ENCODE results near the gene FBXW7. TPM values are rescaled to one million over a fixed set of nuclear protein-coding genes. Genes with fewer than 3 reads are reported as not detected.

The FBXW7 gene
- total RNA-seq, 1 experiment from 2014 or later, result 30.9 TPM

- Histone ChIP-seq H3K36me3 (ENCODE audit: insufficient read depth, low read length) (no peaks in the 10 kb centered on the region), H3K9me3 (ENCODE audit: low read length) (no peaks in the 10 kb centered on the region), H3K9me2 (replicated peaks; ENCODE audit: insufficient read depth, low read length) (no peaks in the 10 kb centered on the region), H3K27me3 (ENCODE audit: low read length) (no peaks in the 10 kb centered on the region), H3K4me3 (ENCODE audit: low read length) (no peak overlapping the region), H3K79me2 (ENCODE audit: low read length) (peaks cover 6% of the 10 kb centered on the region), H3K27ac (ENCODE audit: low read length) (no peak overlapping the region), H4K20me1 (ENCODE audit: insufficient read depth, low read depth, low read length) (peaks cover 47% of the 10 kb centered on the region), H3K9ac (ENCODE audit: low read length) (no peak overlapping the region), H3K4me1 (ENCODE audit: low read length) (no peaks in the 10 kb centered on the region), H3K4me2 (ENCODE audit: low read depth, low read length, poor library complexity, severe bottlenecking) (no peak overlapping the region), H2AFZ (ENCODE audit: low read length) (no peak overlapping the region)
- DNase-seq, result no peak
Observed at GRCh38 chr4:152468408-152468807, 67.5 kb downstream of the FBXW7 start.

- Histone ChIP-seq H3K79me2 (ENCODE audit: low read length) (peaks cover 6% of the 10 kb centered on the region; the same call in 1 of the 2 replicates), H3K27ac (ENCODE audit: low read length) (no peak overlapping the region), H3K4me2 (ENCODE audit: low read depth, low read length, poor library complexity, severe bottlenecking) (no peak overlapping the region)
Observed at GRCh38 chr4:152467101-152467500, 68.8 kb downstream of the FBXW7 start.

GRCh38 chr4:152464030-152464823 lies 71.7 kb downstream of the FBXW7 start:
- Histone ChIP-seq H3K4me2 (ENCODE audit: low read depth, low read length, poor library complexity, severe bottlenecking) (no peak overlapping the region), H3K36me3 (ENCODE audit: insufficient read depth, low read length) (no peaks in the 10 kb centered on the region), H4K20me1 (ENCODE audit: insufficient read depth, low read depth, low read length) (peaks cover 71% of the 10 kb centered on the region), H3K4me1 (ENCODE audit: low read length) (no peaks in the 10 kb centered on the region), H3K9me3 (ENCODE audit: low read length) (no peaks in the 10 kb centered on the region), H3K27me3 (ENCODE audit: low read length) (no peaks in the 10 kb centered on the region), H2AFZ (ENCODE audit: low read length) (no peak overlapping the region), H3K79me2 (ENCODE audit: low read length) (peaks cover 6% of the 10 kb centered on the region; the same call in 1 of the 2 replicates), H3K9me2 (replicated peaks; ENCODE audit: insufficient read depth, low read length) (no peaks in the 10 kb centered on the region), H3K27ac (ENCODE audit: low read length) (no peak overlapping the region), H3K4me3 (ENCODE audit: low read length) (no peak overlapping the region), H3K9ac (ENCODE audit: low read length) (no peak overlapping the region)
- no peak for DNase-seq

More at GRCh38 chr4:152467101-152467500, 68.8 kb downstream of the FBXW7 start:
- DNase-seq, result no peak
- Histone ChIP-seq H3K4me1 (ENCODE audit: low read length) (no peaks in the 10 kb centered on the region), H3K4me3 (ENCODE audit: low read length) (no peak overlapping the region), H3K9me2 (replicated peaks; ENCODE audit: insufficient read depth, low read length) (no peaks in the 10 kb centered on the region), H4K20me1 (ENCODE audit: insufficient read depth, low read depth, low read length) (peaks cover 52% of the 10 kb centered on the region), H3K36me3 (ENCODE audit: insufficient read depth, low read length) (no peaks in the 10 kb centered on the region), H3K9ac (ENCODE audit: low read length) (no peak overlapping the region), H2AFZ (ENCODE audit: low read length) (no peak overlapping the region), H3K9me3 (ENCODE audit: low read length) (no peaks in the 10 kb centered on the region), H3K27me3 (ENCODE audit: low read length) (no peaks in the 10 kb centered on the region)

GRCh38 chr4:152463562-152463961 lies 72.3 kb downstream of the FBXW7 start:
- Histone ChIP-seq H3K9me2 (replicated peaks; ENCODE audit: insufficient read depth, low read length) (no peaks in the 10 kb centered on the region), H3K79me2 (ENCODE audit: low read length) (peaks cover 13% of the 10 kb centered on the region), H3K4me2 (ENCODE audit: low read depth, low read length, poor library complexity, severe bottlenecking) (no peak overlapping the region), H2AFZ (ENCODE audit: low read length) (no peak overlapping the region), H3K9ac (ENCODE audit: low read length) (no peak overlapping the region), H3K4me3 (ENCODE audit: low read length) (no peak overlapping the region), H3K27ac (ENCODE audit: low read length) (no peak overlapping the region), H3K9me3 (ENCODE audit: low read length) (no peaks in the 10 kb centered on the region), H3K4me1 (ENCODE audit: low read length) (no peaks in the 10 kb centered on the region), H4K20me1 (ENCODE audit: insufficient read depth, low read depth, low read length) (peaks cover 77% of the 10 kb centered on the region), H3K36me3 (ENCODE audit: insufficient read depth, low read length) (no peaks in the 10 kb centered on the region), H3K27me3 (ENCODE audit: low read length) (no peaks in the 10 kb centered on the region)
- DNase-seq, result no peak

GRCh38 chr4:152462695-152463094 lies 73.2 kb downstream of the FBXW7 start:
- DNase-seq, result no peak
- peaks cover 17% of the 10 kb centered on the region for H3K79me2 ChIP-seq (ENCODE audit: low read length)
- no peak overlapping the region for H3K4me2 ChIP-seq (ENCODE audit: low read depth, low read length, poor library complexity, severe bottlenecking)
- H3K4me3 ChIP-seq (ENCODE audit: low read length), result no peak overlapping the region
- H2AFZ ChIP-seq (ENCODE audit: low read length), result no peak overlapping the region
- no peak overlapping the region for H3K27ac ChIP-seq (ENCODE audit: low read length)
- no peaks in the 10 kb centered on the region for H3K4me1 ChIP-seq (ENCODE audit: low read length)
- no peaks in the 10 kb centered on the region for H3K27me3 ChIP-seq (ENCODE audit: low read length)
- peaks cover 75% of the 10 kb centered on the region for H4K20me1 ChIP-seq (ENCODE audit: insufficient read depth, low read depth, low read length)
- H3K9me3 ChIP-seq (ENCODE audit: low read length), result no peaks in the 10 kb centered on the region
- H3K9ac ChIP-seq (ENCODE audit: low read length), result no peak overlapping the region
- no peaks in the 10 kb centered on the region for H3K36me3 ChIP-seq (ENCODE audit: insufficient read depth, low read length)
- no peaks in the 10 kb centered on the region for H3K9me2 ChIP-seq (replicated peaks; ENCODE audit: insufficient read depth, low read length)

- H3K9me2 ChIP-seq (replicated peaks; ENCODE audit: insufficient read depth, low read length), result no peaks in the 10 kb centered on the region
- no peaks in the 10 kb centered on the region for H3K27me3 ChIP-seq (ENCODE audit: low read length)
- DNase-seq, result no peak
- no peaks in the 10 kb centered on the region for H3K9me3 ChIP-seq (ENCODE audit: low read length)
- H2AFZ ChIP-seq (ENCODE audit: low read length), result no peak overlapping the region
- H3K4me3 ChIP-seq (ENCODE audit: low read length), result no peak overlapping the region
- no peak overlapping the region for H3K9ac ChIP-seq (ENCODE audit: low read length)
- no peak overlapping the region for H3K27ac ChIP-seq (ENCODE audit: low read length)
- peaks cover 14% of the 10 kb centered on the region for H3K79me2 ChIP-seq (ENCODE audit: low read length)
- peaks cover 70% of the 10 kb centered on the region for H4K20me1 ChIP-seq (ENCODE audit: insufficient read depth, low read depth, low read length)
- no peaks in the 10 kb centered on the region for H3K36me3 ChIP-seq (ENCODE audit: insufficient read depth, low read length)
- H3K4me1 ChIP-seq (ENCODE audit: low read length), result no peaks in the 10 kb centered on the region
- no peak overlapping the region for H3K4me2 ChIP-seq (ENCODE audit: low read depth, low read length, poor library complexity, severe bottlenecking)
Observed at GRCh38 chr4:152462047-152462446, 73.8 kb downstream of the FBXW7 start.

GRCh38 chr4:152460488-152460887 lies 75.4 kb downstream of the FBXW7 start:
- Histone ChIP-seq H3K36me3 (ENCODE audit: insufficient read depth, low read length) (no peaks in the 10 kb centered on the region), H3K9me2 (replicated peaks; ENCODE audit: insufficient read depth, low read length) (no peaks in the 10 kb centered on the region), H4K20me1 (ENCODE audit: insufficient read depth, low read depth, low read length) (peaks cover 77% of the 10 kb centered on the region), H3K79me2 (ENCODE audit: low read length) (peaks cover 15% of the 10 kb centered on the region), H3K4me1 (ENCODE audit: low read length) (peaks cover 3% of the 10 kb centered on the region; the same call in 1 of the 2 replicates), H3K27ac (ENCODE audit: low read length) (no peak overlapping the region), H3K9me3 (ENCODE audit: low read length) (no peaks in the 10 kb centered on the region), H2AFZ (ENCODE audit: low read length) (no peak overlapping the region), H3K27me3 (ENCODE audit: low read length) (no peaks in the 10 kb centered on the region; the same call in 1 of the 2 replicates), H3K9ac (ENCODE audit: low read length) (no peak overlapping the region), H3K4me2 (ENCODE audit: low read depth, low read length, poor library complexity, severe bottlenecking) (no peak overlapping the region), H3K4me3 (ENCODE audit: low read length) (no peak overlapping the region)
- peak; percentile 54 for DNase-seq

GRCh38 chr4:152459326-152459725 lies 76.6 kb downstream of the FBXW7 start:
- H3K9me2 ChIP-seq (replicated peaks; ENCODE audit: insufficient read depth, low read length), result no peaks in the 10 kb centered on the region

More at GRCh38 chr4:152459326-152459725, 76.6 kb downstream of the FBXW7 start:
- Histone ChIP-seq H3K36me3 (ENCODE audit: insufficient read depth, low read length) (no peaks in the 10 kb centered on the region), H3K27ac (ENCODE audit: low read length) (no peak overlapping the region), H3K4me2 (ENCODE audit: low read depth, low read length, poor library complexity, severe bottlenecking) (no peak overlapping the region), H3K27me3 (ENCODE audit: low read length) (no peaks in the 10 kb centered on the region; the same call in 1 of the 2 replicates), H4K20me1 (ENCODE audit: insufficient read depth, low read depth, low read length) (peaks cover 78% of the 10 kb centered on the region), H3K79me2 (ENCODE audit: low read length) (peaks cover 18% of the 10 kb centered on the region), H3K9me3 (ENCODE audit: low read length) (no peaks in the 10 kb centered on the region), H3K4me1 (ENCODE audit: low read length) (peaks cover 3% of the 10 kb centered on the region; the same call in 1 of the 2 replicates), H3K9ac (ENCODE audit: low read length) (no peak overlapping the region), H2AFZ (ENCODE audit: low read length) (no peak overlapping the region), H3K4me3 (ENCODE audit: low read length) (no peak overlapping the region)
- no peak for DNase-seq

Measured in Karpas-422 (cell line).